Endometrial microvascular endothelial cells (primary cell): Measurements from ENCODE around the gene BDP1. TPM values are rescaled to one million over a fixed set of nuclear protein-coding genes. Genes with fewer than 3 reads are reported as not detected.
"Not testable (repeated sequence)": the region's sequence is repeated elsewhere in the genome, so short reads cannot be mapped to it uniquely, and the experiment has no call there.

Experiments used
- in situ Hi-C: cut with HindIII; loops from 2 replicates; pipeline ENCODE4 v1.10.0; 2017; ENCODE audit warnings: low sequenced_read_pairs, low pct_unique_long_range_greater_than_20kb; ENCODE audit errors: inconsistent ontology term
- total RNA-seq: library from RNA; depleted of rRNA; stranded (reverse); fragments of >200 nt; gene quantifications from one replicate; pipeline ENCODE4 v1.2.3, GENCODE V29; 2015; ENCODE audit errors: inconsistent ontology term

BDP1 gene
- total RNA-seq, 1 donor from 2014 or later, result 22.9 TPM

DNA sequence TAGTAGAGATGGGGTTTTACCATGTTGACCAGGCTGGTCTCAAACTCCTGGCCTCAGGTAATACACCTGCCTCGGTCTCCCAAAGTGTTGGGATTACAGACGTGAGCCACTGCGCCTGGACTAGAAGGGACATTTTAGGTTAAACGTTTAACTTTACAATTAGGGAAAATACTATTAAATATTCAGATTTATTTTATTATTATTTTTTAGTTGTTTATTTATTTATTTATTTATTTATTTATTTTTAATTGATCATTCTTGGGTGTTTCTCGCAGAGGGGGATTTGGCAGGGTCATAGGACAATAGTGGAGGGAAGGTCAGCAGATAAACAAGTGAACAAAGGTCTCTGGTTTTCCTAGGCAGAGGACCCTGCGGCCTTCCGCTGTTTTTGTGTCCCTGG is 95.4 kb downstream of the BDP1 start:
- in situ Hi-C loops, result not testable (repeated sequence)

DNA sequence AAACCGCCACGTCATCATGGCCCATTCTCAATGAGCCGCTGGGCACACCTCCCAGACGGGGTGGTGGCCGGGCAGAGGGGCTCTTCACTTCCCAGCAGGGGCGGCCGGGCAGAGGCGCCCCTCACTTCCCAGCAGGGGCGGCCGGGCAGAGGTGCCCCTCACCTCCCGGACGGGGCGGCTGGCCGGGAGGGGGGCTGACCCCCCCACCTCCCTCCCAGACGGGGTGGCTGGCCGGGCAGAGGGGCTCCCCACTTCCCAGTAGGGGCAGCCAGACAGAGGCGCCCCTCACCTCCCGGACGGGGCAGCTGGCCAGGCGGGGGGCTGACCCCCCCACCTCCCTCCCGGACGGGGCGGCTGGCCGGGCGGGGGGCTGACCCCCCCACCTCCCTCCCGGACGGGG is 96.1 kb downstream of the BDP1 start:
- in situ Hi-C loops, result not testable (repeated sequence)

DNA sequence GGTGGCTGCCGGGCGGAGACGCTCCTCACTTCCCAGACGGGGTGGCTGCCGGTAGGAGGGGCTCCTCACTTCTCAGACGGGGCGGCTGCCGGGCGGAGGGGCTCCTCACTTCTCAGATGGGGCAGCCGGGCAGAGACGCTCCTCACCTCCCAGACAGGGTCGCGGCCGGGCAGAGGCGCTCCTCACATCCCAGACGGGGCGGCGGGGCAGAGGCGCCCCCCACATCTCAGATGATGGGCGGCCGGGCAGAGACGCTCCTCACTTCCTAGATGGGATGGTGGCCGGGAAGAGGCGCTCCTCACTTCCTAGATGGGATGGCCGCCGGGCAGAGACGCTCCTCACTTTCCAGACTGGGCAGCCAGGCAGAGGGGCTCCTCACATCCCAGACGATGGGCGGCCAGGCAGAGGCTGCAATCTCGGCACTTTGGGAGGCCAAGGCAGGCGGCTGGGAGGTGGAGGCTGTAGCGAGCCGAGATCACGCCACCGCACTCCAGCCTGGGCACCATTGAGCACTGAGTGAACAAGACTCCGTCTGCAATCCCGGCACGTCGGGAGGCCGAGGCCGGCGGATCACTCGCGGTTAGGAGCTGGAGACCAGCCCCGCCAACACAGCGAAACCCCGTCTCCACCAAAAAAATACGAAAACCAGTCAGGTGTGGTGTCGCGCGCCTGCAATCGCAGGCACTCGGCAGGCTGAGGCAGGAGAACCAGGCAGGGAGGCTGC is 96.7 kb downstream of the BDP1 start:
- in situ Hi-C loops, result not testable (repeated sequence)

DNA sequence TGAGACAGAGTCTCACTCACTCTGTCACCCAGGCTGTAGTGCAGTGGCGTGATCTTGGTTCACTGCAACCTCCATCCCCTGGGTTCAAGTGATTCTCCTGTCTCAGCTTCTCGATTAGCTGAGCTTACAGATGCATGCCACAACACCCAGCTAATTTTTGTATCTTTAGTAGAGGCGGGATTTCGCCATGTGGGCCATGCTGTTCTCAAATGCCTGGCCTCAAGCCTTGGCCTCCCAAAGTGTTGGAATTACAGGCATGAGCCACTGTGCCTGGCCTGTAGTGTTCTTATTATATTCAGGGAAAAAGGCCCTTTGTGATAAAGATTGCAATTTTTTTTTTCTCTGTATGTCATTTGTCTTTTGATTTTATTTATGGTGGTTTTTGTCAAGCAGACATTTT is 107.7 kb downstream of the BDP1 start:
- in situ Hi-C loops, result no loop called here

DNA sequence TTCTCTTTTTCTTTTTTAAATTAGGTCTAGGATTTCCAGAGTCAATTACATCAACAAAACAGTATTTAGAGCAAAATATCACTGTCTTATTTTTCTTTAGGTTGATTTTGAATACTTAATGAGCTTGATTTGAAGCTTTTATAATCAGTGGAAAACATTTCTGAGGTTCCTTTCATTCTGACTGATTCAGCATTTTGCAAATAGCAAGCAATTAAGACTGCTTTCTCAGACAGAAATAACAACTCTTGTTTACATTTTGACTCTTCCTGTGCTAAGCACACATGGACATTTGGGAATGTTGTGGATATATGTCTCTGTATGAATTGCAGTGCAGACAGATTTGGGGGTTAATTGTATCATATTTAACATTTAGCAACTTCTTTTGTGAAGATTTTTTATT is 109.4 kb downstream of the BDP1 start:
- in situ Hi-C loops, result no loop called here

DNA sequence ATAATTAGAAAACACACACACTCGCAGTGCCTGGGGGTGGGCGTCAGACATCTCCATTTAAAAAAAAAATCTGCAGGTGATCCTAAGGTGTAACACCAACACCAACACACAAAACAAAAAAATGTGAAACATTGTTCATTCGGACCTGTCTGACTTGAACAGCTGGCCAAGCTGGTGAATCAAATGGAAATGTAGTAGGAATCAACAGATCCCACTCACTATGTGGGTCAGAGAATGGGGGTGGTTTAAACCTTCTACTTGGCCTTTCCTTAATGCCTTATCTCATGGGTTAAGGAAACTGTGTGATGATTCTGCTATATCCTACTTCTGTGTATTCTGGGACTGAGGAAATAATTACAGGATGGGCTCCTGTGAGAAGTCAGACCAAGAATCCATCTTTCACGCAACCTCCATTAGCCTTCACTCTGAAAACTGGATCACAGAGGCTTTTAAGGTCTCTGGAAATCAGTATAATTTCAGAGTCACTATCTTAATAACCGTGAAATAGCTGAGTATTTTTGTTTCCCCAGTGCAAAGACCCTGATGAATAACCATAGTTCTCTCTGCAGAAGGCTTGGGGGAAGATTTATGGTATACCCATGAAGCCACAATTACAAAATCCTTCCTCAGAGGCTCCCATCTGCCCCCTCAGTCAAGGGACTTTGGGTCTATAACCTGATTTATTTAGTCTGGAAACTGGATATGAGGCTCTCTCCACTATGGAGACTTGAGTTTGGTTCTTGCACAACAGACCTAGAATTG is 114.5 kb downstream of the BDP1 start:
- in situ Hi-C loops, result no loop called here

DNA sequence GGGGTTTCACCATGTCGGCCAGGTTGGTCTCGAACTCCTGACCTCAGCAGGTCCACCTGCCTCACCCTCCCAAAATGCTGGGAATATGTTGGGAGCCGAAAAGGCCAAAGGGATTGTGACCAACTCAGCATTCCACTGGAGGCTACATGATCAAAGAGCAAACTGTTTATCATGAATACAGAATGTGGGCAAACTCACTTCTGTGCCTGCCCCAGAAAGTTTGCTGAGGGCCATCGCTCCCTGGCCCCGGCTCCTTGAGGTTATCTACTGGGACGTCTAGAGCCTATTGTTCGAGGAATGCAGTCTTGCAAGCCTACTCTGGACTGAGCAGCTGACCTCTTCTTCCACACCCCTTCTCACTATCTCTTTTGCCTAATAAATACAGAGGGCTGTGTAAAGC is 116.4 kb downstream of the BDP1 start:
- in situ Hi-C loops, result not testable (repeated sequence)

DNA sequence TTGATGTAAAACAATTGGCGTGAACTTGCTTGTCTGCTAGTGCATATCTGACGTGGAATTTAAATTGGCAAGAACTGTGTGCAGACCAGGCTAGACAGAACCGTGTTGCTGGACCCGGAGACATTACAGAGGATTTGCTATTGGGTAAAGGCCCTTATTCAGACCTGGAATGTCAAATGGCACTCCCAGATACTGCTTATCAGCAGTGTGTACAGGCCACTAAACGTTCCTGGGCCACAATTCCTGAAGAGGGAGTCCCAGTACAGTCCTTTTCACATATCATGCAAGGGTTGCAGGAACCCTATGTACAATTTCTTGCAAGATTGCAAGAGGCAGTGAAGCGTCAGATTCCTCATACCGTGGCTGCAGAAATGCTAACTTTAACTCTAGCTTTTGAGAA is 118.1 kb downstream of the BDP1 start:
- in situ Hi-C loops, result no loop called here

DNA sequence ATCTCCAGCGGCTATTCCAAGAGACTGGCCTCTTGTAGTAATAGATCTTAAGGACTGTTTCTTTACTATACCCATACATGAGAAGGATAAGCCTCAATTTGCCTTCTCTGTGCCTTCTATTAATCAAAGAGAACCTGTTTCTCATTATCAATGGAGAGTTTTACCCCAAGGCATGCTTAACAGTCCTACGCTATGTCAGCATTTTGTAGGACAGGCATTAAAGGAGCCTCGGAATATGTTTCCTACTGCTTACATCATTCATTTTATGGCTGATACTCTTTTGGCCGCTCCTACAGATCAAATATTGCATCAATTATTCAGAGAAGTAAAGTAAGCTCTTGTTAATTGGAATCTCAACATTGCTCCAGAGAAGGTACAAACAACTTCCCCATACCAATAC is 120.1 kb downstream of the BDP1 start:
- in situ Hi-C loops, result not testable (repeated sequence)

DNA sequence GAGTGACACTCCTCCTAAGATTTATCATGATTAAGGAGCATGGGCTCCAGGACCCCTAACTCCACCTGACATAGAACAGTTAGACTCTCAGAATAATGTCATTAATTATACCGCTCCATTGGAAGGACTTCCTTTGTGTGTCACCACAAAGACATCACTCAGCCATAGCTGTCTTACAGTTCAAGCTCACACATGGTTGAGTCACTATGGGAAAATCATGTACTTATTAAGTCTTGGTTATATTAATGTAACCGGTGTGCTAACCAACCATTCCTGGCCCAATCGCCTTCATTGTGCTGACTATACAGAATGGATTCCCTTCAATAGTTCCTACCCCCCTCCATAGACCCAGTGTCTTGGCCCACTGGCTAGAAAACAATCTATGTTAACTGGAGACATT is 120.8 kb downstream of the BDP1 start:
- in situ Hi-C loops, result no loop called here

DNA sequence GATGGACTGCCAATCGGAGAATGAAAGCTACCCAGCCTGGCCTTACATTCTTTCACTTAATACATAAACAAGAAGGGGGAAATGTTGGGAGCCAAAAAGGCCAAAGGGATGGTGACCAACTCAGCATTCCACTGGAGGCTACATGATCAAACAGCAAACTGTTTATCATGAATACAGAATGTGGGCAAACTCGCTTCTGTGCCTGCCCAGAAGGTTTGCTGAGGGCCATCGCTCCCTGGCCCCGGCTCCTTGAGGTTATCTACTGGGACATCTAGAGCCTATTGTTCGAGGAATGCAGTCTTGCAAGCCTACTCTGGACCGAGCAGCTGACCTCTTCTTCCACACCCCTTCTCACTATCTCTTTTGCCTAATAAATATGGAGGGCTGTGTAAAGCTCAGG is 122.4 kb downstream of the BDP1 start:
- in situ Hi-C loops, result not testable (repeated sequence)

DNA sequence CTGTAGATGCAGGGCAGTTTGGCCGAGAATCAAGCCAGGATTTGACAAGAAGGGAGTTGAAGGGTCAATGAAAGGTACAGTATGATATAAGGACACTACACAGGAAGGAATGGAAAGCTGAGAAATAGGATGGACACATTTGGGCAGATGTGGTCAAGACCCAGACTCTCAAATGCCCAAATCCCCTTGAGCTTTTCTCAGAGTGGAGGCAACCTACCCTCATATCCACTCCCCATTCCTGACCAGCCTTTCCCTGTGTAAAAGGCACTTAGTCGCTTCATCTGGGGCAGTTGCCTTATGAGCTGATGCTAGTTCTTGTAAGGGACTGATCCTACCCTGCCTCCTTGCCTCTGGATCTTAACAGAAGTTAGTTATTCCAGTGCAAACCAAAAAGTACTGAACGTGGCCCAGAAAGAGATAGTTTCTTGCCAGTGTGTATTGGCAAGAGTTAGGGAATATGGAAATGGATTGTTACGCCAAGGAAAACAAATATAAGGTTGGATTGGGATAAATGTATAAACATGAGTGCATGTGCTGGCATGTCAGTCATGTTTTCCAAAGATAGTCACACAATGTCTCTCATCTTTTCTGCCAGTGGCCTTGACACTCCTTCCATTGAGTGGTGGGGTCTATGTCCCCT is 127.6 kb downstream of the BDP1 start:
- in situ Hi-C loops, result no loop called here

DNA sequence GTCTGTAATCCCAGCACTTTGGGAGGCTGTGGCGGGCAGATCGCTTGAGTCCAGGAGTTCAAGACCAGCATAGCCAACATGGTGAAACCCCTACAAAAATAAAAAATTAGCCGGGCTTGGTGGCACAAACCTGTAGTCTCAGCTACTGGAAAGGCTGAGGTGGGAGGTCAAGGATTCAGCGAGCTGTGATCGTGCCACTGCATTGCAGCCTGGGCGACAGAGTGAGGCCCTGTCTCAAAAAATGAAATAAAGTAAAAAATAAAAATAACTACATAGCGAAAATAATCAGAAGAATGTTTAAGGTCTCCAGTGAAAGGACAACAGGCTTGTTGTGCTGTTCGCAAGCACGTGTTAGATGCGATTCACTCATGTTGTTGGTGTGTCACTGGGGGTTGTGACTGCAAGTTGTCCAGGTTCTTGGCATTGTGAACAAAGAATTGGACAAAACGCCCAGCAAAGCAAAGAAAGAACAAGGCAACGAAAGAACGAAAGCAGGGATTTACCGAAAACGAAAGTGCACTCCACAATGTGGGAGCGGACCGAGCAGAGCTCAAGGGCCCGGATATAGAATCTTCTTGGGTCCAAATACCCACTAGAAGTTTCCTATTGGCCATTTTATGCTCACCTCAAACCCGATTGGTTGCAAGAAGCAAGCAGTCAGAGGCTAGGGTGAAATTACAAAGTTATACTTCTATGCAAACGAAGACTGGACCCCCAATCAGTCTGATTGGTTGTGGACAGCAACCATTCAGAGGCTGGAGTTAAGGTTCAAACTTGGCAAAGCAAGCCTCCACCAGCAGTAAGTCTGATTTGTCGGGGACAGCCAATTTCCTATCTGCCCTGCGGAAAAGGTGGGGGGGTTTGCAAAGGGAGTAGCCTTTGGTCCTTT is 130.8 kb downstream of the BDP1 start:
- in situ Hi-C loops, result no loop called here

DNA sequence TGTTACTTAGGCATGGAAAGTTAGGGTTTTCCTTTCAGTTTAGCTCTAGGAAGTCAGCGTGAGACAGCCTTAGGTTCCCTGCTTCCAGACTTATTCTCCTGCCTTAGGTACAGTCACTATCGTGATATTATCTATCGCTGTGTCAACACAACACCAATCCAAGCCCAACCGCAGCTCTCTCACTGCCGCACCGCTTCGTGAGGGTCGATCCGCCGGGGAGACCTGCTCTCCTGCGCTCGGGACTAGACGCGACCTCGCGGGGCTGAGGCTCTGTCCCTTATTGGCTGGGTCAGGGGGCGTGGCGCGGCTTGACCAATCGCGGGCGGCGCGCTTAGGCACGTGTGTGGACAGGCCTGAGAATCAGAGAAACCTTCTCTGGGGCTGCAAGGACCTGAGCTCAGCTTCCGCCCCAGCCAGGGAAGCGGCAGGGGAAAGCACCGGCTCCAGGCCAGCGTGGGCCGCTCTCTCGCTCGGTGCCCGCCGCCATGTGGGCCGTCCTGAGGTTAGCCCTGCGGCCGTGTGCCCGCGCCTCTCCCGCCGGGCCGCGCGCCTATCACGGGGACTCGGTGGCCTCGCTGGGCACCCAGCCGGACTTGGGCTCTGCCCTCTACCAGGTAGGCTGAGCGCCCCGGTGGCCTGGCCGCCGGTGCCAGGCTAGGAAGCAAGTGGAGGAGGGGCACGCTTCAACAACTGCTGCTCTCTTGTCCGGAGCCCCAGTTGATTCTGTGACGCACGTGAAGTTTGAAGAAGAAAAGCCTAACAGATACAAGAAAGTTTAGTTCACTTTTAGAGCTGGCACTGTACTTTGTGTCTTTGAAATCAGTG is 131.7 kb downstream of the BDP1 start, which contains the start of gene MCCC2:
TSS of gene MCCC2 (plus strand) at position 400 of the 825 bp plus-strand sequence. CDS start at position 486, 86 bp downstream.
- in situ Hi-C loops, result no loop called here

DNA sequence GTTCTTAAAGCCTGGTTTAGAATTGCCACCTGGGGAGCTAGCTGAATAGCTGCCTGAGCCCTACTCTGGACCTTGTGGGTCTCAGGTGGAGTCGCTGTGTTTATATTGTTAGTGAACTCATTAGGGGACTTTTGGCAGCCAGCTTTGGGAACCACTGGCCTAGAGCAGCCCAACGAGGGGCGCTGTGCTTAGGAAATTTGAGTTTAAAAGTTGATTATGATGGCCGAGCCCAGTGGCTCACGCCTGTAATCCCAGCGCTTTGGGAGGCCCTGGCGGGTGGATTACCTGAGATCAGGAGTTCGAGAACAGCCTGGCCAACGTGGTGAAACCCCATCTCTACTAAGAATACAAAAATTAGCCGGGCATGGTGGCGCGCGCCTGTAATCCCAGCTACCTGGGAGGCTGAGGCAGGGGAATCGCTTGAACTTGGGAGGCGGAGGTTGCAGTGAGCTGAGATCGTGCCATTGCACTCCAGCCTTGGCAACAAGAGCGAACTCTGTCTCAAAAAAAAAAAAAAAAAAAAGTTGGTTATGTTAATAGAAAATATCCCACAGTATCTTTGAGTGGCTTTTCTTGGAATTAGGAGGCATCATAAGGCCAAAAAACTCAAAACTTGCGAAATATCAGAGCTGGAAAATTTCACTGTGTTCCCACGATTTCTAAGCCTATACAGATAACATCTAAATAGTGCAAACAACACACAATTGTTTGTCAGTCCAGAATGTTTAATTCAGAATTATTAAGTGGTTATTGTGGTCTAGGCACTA is 132.5 kb downstream of the BDP1 start:
- in situ Hi-C loops, result no loop called here

DNA sequence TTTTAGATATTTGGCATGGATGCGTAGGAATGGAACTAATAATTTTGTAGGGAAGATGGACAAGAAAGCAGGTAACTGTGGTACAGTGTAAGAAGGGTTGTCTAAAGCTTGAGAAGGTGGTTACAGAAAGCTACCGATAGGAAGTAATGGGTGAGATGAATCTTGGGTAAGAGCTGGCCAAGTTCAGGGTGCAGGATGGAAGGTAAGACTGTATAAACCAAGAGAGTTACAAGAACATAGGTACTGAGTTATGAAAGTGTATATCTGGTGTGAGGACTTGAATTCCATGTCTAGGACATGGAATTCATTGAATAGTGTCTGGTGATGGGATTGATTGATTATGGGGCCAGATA is 133.1 kb downstream of the BDP1 start:
- in situ Hi-C loops, result no loop called here

DNA sequence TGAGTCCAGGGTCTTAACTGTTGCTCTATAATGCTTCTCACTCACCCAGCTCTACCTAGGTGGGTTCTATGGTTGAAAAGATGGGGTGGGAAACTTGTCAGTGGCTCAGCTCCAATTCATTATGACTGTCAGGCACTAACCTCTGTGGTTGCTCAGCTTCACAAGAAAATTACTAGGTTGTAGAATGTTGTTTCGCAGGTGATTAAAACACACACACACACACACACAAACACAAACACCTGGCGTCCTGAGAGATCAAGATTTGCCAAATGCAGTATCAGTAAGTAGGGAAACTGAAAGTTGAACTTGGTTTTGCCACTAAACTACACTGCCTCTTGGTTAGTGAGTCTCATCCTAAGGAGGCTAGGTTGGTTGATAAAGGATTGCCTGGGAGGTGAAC is 134.5 kb downstream of the BDP1 start:
- in situ Hi-C loops, result no loop called here

DNA sequence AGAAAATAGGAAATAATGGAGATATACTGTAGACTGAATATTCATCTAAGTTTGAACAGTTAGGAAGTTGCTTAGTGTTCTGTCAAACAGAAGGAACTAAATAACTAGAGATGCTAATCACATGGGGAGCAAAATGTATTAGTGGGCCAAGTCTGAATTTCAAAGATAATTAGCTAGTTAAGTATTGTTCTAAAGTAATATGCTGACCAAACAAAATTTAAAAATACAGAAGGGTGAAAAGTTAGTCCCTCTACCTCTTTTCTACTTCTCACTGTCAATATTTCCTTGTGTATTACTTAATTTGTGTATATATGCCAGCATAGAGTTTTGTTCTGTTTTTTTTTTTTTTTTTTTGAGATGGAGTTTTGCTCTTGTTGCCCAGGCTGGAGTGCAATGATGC is 135.6 kb downstream of the BDP1 start:
- in situ Hi-C loops, result no loop called here
